ENCODE results near the gene TRPT1.

DNA sequence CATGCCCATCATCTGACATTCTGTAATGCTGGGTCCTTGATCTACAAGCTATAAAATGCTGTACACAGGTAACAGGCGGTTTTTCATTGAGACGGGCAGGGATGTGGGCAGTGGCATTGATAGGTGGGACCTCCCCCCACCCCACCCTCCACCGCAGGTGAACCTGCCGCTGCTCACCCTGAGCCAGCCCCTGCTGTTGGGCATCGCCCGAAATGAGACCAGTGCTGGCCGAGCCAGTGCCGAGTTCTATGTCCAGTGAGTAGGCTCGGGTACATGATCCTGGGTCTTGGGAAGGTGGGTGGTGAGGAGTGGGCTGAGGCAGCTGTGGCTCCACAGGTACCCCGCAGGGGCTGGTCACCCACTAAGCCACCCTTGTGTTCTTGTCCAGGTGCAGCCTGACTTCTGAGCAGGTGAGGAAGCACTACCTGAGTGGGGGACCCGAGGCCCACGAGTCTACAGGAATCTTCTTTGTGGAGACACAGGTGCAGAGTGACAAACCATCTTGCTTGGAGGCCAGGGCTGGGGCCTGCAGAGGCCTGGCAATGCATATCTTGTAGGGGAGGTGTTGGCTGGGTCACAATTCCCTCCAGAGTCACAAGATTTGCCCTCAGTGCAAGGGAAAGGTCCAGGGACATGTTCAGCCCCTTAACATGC, 3.2 kb upstream of the TRPT1 start:
- TF ChIP-seq, protein P1, sequence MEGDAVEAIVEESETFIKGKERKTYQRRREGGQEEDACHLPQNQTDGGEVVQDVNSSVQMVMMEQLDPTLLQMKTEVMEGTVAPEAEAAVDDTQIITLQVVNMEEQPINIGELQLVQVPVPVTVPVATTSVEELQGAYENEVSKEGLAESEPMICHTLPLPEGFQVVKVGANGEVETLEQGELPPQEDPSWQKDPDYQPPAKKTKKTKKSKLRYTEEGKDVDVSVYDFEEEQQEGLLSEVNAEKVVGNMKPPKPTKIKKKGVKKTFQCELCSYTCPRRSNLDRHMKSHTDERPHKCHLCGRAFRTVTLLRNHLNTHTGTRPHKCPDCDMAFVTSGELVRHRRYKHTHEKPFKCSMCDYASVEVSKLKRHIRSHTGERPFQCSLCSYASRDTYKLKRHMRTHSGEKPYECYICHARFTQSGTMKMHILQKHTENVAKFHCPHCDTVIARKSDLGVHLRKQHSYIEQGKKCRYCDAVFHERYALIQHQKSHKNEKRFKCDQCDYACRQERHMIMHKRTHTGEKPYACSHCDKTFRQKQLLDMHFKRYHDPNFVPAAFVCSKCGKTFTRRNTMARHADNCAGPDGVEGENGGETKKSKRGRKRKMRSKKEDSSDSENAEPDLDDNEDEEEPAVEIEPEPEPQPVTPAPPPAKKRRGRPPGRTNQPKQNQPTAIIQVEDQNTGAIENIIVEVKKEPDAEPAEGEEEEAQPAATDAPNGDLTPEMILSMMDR (IDR thresholded peaks at IDR 0.05 in 4 of 5, conservative IDR thresholded peaks at IDR 0.05 in 1 of 5) = no peak
- no peak for TF ChIP-seq POLR2A (IDR thresholded peaks at IDR 0.05)

Measured in gastrocnemius medialis (tissue), 4 donors.